Stimulated activated CD4-positive, alpha-beta T cell treated with anti-CD3 and anti-CD28 coated beads, TNF-alpha, amount 100 ng/mL, for 48 hours (primary cell): Measurements from ENCODE around the gene FAM200A.
"Not testable (repeated sequence)": the region's sequence is repeated elsewhere in the genome, so short reads cannot be mapped to it uniquely, and the experiment has no call there.

Source experiments
- DNase-seq, 3 donors: peaks; one replicate each; pipeline ENCODE4 v3.0.0-alpha.2; 2020; ENCODE audit warnings: low read depth in 3 of 3

Gene FAM200A

DNA sequence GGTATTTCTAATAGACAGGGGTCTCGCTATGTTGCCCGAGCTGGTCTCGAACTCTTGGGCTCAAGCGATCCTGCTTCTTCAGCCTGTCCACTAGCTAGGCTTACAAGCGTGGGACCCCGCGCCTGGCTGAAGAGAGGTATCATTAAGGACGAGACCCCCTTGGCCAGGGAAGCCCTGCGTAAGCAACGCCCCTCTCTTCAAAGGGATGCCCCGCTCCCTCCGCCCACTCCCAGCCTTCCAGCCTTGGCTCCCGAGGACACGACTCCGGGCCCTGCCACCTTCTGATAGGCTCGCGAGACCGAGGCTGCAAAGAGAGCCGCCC is 47.7 kb downstream of the FAM200A start:
- no peak for DNase-seq

DNA sequence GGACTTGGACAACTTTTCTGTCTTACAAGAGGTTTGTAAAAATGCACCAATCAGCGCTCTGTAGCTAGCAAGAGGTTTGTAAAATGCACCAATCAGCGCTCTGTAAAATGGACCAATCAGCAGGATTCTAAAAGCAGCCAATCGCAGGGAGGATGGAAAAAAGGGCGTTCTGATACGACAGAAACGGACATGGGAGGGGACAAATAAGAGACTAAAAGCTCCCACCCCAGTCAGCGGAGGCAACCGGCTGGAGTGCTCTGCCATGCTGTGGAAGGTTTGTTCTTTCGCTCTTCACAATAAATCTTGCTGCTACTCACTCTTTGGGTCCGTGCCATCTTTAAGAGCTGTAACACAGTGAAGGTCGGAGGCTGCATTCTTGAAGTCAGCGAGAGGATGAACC is 50.7 kb downstream of the FAM200A start:
- DNase-seq, result not testable (repeated sequence)

DNA sequence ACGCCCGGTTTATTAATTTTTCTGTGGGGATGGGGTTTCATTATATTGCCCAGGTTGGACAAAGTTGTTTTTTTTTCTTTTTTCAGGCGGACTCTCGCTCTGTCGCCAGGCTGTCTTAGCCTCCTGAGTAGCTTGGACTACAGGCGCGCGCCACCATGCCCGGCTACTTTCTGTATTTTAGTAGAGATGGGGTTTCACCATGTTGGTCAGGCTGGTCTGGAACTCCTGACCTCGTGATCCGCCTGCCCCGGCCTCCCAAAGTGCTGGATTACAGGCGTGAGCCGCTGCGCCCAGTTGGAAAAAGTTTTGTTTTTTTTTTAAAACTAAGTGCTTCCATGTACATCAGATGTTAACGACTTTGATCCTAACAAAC is 51.3 kb downstream of the FAM200A start:
- DNase-seq, result no peak

DNA sequence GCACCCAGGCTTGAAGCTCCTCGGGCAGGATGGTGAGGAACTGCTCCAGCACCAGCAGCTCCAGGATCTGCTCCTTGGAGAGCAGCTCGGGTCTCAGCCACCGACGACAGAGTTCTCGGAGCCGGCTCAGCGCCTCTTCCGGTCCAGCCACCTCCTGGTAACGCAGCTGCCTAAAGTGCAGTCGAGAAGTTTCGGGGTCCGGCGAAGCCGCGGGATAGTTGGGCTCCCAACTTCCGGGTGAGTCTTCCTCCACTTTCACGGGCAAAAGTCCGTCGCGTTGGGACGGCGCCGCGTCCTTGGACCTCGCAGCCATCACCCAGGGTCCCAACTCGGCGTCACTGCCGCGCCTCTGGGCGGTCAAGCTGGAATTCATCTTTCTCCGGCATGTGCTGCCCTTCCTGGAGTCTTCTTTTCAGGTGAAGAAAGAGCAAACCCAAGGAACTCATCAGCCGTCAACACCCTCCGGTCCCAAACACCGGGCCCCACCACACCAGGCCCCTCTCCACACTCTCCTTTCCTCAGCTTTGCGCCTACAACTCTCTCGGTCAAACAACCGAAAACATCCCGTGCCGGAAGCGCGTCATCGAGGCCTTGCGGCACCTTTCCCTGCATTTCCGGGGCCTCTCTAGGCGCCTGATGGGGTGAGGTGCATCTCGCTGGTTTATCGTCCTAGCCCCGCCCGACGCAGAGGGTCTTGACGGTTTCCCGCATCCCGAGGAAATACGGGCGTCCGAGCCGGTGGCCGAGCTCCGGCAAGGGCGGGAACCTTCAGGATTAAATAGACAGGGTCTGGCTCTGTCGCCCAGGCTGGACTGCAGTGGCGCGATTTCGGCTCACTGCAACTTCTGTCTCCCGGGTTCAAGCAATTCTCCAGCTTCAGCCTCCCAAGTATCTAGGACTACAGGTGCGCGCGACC is 51.9 kb downstream of the FAM200A start, which contains the start of gene ZNF394:
TSS of gene ZNF394 (minus strand) at position 561 of the 916 bp plus-strand sequence. CDS start at position 373, 188 bp downstream.
- DNase-seq, result peak; percentile 76 to 84 (median 78)

DNA sequence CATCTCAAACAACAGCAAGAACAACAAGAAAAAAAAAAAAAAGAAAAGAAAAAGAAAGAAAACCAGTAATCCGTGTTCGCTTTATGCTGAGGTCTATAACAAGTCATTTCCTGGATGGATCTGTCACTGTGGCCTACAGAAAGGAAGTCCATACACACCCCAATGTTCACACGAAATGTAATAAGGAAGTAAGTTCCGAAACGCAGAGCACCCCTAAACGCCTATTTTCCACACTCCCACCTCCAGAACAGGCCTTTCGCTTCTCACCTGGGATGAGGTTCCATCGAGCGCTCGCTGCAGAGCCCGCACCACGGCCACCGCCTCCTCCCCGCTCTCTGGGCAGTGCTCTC is 52.6 kb downstream of the FAM200A start:
- DNase-seq, result no peak

DNA sequence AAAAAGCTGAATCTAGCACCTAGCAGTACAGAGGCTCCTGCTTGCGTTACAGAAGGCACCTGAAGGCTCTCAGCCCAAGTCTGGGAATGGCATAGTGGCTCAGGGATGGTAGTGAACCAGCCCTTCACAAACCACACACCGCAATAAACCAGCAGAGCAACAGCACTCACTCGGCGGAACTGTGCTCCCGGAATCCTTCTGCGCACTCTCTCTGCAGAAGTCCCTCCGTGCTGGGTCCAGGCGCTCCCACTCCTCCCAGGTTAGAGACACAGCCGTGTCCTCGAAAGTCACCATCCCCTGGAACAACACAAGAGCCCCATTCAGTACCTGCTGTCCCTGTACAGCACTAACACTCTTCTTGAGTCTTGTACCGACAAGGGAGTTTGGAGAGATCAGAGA is 53.4 kb downstream of the FAM200A start:
- no peak for DNase-seq

DNA sequence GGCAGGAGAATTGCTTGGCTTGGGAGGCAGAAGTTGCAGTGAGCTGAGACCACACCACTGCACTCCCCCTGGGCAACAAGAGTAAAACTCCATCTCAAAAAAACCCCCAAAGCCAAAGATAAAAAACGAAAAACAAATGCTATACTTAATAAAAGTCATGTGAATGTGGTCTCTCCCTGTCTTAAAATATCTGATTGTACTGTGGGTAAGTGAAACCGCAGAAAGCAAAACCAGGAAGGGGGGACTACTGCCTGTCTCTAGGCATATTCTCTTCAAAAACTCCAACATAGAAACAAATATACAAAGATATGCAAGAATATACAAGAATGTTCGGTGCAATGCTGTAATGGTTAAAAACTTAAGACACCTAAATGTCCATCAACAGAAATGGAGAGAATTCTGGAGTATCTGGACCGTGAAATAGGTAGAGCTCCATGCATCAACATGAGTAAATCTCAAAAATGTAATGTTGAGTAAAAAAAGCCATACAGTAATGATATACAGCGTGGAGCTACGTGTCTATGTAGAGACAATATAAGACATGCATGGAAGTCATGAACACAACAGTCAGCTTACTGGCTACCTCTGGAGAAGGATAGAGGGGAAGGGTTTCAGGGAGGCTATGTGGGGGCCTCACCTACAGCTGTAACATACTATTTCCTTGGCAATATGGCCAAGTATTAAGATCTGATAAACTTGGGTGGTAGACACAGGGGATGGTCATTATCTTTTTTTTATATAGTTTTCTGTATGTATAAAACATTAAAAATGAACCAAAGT is 54.0 kb downstream of the FAM200A start:
- DNase-seq, result no peak
